HG03460 (cell line): ENCODE measurements around the gene GAGE12F.
"Not testable (repeated sequence)": the region's sequence is repeated elsewhere in the genome, so short reads cannot be mapped to it uniquely, and the experiment has no call there.

ENCODE experiments used
- ATAC-seq: cut with Tn5 transposase; IDR thresholded peaks from one replicate; pipeline ENCODE4 v1.9.1; 2021; ENCODE audit not compliant: unreplicated experiment

GAGE12F gene, protein sequence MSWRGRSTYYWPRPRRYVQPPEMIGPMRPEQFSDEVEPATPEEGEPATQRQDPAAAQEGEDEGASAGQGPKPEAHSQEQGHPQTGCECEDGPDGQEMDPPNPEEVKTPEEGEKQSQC

DNA sequence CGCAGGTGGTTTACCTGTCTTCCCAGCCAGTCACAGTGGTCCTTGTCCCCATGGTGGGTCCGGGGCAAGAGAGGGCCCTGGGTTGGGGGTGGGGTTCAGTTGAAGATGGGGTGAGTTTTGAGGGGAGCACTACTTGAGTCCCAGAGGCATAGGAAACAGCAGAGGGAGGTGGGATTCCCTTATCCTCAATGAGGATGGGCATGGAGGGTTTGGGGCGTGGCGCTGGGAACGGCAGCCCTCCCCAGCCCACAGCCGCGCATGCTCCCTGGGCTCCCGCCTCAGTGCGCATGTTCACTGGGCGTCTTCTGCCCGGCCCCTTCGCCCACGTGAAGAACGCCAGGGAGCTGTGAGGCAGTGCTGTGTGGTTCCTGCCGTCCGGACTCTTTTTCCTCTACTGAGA lies at the start of gene GAGE12F:
Gene GAGE12F, plus strand, starts transcription at position 301 of the 400 bp plus-strand sequence. CDS start 1,155 bp downstream, outside the sequence.
- ATAC-seq = not testable (repeated sequence)

DNA sequence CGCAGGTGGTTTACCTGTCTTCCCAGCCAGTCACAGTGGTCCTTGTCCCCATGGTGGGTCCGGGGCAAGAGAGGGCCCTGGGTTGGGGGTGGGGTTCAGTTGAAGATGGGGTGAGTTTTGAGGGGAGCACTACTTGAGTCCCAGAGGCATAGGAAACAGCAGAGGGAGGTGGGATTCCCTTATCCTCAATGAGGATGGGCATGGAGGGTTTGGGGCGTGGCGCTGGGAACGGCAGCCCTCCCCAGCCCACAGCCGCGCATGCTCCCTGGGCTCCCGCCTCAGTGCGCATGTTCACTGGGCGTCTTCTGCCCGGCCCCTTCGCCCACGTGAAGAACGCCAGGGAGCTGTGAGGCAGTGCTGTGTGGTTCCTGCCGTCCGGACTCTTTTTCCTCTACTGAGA lies 28.8 kb upstream of the GAGE12F start, which contains the start of gene GAGE12C:
Gene GAGE12C, plus strand, starts transcription at position 301 of the 400 bp plus-strand sequence. CDS start 1,155 bp downstream, outside the sequence.
- not testable (repeated sequence) for ATAC-seq

DNA sequence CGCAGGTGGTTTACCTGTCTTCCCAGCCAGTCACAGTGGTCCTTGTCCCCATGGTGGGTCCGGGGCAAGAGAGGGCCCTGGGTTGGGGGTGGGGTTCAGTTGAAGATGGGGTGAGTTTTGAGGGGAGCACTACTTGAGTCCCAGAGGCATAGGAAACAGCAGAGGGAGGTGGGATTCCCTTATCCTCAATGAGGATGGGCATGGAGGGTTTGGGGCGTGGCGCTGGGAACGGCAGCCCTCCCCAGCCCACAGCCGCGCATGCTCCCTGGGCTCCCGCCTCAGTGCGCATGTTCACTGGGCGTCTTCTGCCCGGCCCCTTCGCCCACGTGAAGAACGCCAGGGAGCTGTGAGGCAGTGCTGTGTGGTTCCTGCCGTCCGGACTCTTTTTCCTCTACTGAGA lies 19.2 kb upstream of the GAGE12F start, which contains the start of gene GAGE12D:
Gene GAGE12D, plus strand, starts transcription at position 301 of the 400 bp plus-strand sequence. CDS start 1,155 bp downstream, outside the sequence.
- not testable (repeated sequence) for ATAC-seq

GRCh38 chrX:49550989-49551388 lies 9.7 kb upstream of the GAGE12F start, which contains the start of gene GAGE12E:
Gene GAGE12E (plus strand): TSS chrX:49551289. CDS start chrX:49552444, 1,155 bp downstream.
- ATAC-seq = not testable (repeated sequence)

DNA sequence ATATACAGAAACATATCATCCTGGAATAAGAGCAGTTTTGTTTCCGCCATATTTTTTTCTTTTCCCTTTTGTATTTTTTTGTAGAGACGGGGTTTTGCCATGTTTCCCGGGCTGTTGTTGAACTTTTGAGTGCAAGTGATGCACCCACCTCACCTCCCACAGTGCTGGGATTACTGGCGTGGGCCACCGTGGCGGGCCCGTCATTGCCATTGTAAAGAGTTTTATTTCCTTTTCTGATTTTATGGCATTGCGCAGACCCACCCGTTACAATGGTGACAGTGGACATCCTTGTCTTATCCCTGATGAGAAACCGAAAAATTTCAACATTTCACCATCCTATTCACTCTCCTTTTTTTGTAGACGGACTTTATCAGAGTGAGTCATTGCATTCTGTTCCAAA lies 8.1 kb downstream of the GAGE12F start:
- ATAC-seq = not testable (repeated sequence)

GRCh38 chrX:49569152-49569551 lies 8.5 kb downstream of the GAGE12F start:
- ATAC-seq = not testable (repeated sequence)

GRCh38 chrX:49570100-49570499 lies 9.5 kb downstream of the GAGE12F start, which contains the start of gene GAGE12G:
Gene GAGE12G (plus strand): TSS chrX:49570400. CDS start chrX:49571555, 1,155 bp downstream.
- ATAC-seq = not testable (repeated sequence)

- ATAC-seq = not testable (repeated sequence)
Observed at GRCh38 chrX:49579649-49580048, 19.0 kb downstream of the GAGE12F start, which contains the start of gene GAGE12H. Gene GAGE12H (plus strand): TSS chrX:49579949. CDS start chrX:49581104, 1,155 bp downstream.

DNA sequence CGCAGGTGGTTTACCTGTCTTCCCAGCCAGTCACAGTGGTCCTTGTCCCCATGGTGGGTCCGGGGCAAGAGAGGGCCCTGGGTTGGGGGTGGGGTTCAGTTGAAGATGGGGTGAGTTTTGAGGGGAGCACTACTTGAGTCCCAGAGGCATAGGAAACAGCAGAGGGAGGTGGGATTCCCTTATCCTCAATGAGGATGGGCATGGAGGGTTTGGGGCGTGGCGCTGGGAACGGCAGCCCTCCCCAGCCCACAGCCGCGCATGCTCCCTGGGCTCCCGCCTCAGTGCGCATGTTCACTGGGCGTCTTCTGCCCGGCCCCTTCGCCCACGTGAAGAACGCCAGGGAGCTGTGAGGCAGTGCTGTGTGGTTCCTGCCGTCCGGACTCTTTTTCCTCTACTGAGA lies 28.6 kb downstream of the GAGE12F start, which contains the start of gene GAGE2A:
Gene GAGE2A, plus strand, starts transcription at position 301 of the 400 bp plus-strand sequence. CDS start 1,155 bp downstream, outside the sequence.
- not testable (repeated sequence) for ATAC-seq

DNA sequence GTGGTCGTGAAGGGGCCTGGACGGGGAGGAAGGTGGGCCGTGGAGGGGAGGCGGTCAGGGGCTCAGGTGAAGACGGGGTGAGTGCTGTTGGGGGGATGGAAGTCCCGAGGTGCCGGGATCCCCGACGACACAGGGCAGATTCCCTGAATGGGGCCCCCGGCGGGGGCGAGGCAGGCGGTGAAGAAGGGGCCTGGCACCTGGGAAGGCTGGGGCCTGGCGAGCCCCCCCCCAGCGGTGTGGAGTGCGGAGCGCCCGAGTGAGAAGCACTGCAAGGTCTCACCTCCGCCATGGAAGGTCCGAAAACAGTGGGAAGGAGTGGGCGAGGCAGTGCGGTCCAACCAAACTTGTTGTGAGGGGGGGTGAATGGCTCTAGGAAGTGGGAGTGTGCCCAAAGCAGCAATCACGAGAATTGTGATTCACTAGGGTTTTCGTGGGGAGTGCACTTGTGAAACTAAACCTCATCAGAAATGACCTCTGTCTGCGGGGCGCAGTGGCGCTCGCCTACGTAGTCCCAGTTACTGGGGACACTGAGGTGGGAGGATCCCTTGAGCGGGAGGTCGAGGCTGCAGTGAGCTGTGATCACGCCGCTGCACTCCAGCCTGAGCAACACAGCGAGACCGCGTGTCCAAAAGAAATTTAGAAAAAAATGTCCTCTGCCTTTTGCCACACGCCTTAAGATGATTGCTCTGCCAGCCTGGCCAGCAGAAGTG lies 29.3 kb downstream of the GAGE12F start:
- ATAC-seq = not testable (repeated sequence)

- ATAC-seq = not testable (repeated sequence)
Observed at GRCh38 chrX:49590488-49590887, 29.8 kb downstream of the GAGE12F start.

GRCh38 chrX:49598720-49599119 lies 38.1 kb downstream of the GAGE12F start, which contains the start of gene GAGE1:
Gene GAGE1 (plus strand): TSS chrX:49599020. CDS start chrX:49600175, 1,155 bp downstream.
- ATAC-seq = not testable (repeated sequence)

DNA sequence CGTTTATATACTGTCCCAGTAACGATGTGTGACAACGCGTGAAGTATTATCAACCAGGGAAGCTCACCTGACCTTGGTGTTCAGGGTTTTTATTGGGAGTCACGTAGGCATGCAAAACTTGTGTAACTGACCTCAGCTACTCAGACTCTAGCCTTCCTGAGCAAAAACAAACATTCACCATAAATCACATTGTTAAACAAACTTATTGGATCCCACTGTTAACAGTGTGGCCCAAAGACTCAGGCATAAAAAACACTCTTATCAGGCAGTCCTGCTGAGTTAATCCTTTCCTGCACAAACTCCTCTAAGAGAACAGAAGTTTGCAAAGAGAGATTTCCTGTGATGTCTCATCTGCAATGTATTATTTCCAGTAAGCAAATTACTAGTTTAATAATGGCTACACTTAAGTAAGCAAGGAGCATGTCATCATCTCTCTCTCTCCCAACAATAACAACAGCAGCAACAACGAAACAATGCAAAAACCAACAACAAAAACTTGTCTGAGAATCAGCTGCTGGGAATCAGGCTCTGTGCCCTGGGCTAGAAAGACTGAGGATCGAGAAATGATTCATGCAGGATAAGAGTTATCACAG lies 50.2 kb downstream of the GAGE12F start:
- ATAC-seq = no peak
